ENCODE results near the gene SSBP3.

- no peak for TF ChIP-seq CTCF (IDR thresholded peaks at IDR 0.05; ENCODE audit: insufficient read depth, low read length, poor library complexity, severe bottlenecking)
- no peak for TF ChIP-seq EZH2phosphoT487 (conservative IDR thresholded peaks at IDR 0.05; ENCODE audit: low read length)
These were observed 164.8 kb downstream of the SSBP3 start for GRCh38 chr1:54241364-54241763.
